IMR-90 (cell line): ENCODE data around the gene LAIR1. TPM values are rescaled to one million over a fixed set of nuclear protein-coding genes. Genes with fewer than 3 reads are reported as not detected.

Experiments used
- ATAC-seq: fragments of 200-7000 bp; cut with Tn5 transposase; 2 replicates; pipeline ENCODE4 v1.9.1; 2020; ENCODE audit warnings: low read depth, mild to moderate bottlenecking, moderate library complexity
- BruUV-seq: library from RNA; stranded (reverse); fragments of 400-500 nt; replicated peaks from 2 replicates; lab custom pipeline; 2021; lab: Mats Ljungman, UMichigan
- CTCF ChIA-PET: fragments of 300-600 bp; formaldehyde crosslinking; extraction: SDS; loops from one replicate; lab custom pipeline; 2021; ENCODE audit warnings: antibody characterized with exemption; lab: Yijun Ruan, JAX
- POLR2A ChIA-PET: fragments of 300-600 bp; sonication (Branson Sonifier 250); formaldehyde crosslinking; loops from one replicate; lab custom pipeline; 2022; ENCODE audit warnings: antibody characterized with exemption; ENCODE audit not compliant: unreplicated experiment; lab: Charles Lee
- DNase-seq: peaks from one replicate; pipeline ENCODE4 v3.0.0; 2013
- H2AFZ ChIP-seq: replicated peaks from 2 replicates; pipeline ENCODE3; 2013; ENCODE audit warnings: low read length, mild to moderate bottlenecking; ENCODE audit not compliant: poor library complexity
- H2AK5ac ChIP-seq: 2 replicates; pipeline ENCODE4 v1.6.1; 2013; ENCODE audit warnings: low read depth, low read length, inconsistent platforms
- H2AK9ac ChIP-seq: replicated peaks from 2 replicates; pipeline ENCODE3; 2013; ENCODE audit warnings: mild to moderate bottlenecking, low read depth, low read length, moderate library complexity; ENCODE audit not compliant: poor library complexity
- H2BK120ac ChIP-seq: 2 replicates; pipeline ENCODE4 v1.6.1; 2013; ENCODE audit warnings: low read depth, low read length, inconsistent platforms
- H2BK15ac ChIP-seq: 3 replicates; pipeline ENCODE4 v1.6.1; 2013; ENCODE audit warnings: low read depth, low read length, inconsistent platforms
- H2BK20ac ChIP-seq: 2 replicates; pipeline ENCODE4 v1.6.1; 2013; ENCODE audit warnings: low read depth, mild to moderate bottlenecking, inconsistent platforms, low read length, moderate library complexity
- H2BK5ac ChIP-seq: 2 replicates; pipeline ENCODE4 v1.6.1; 2013; ENCODE audit warnings: mild to moderate bottlenecking, low read depth, low read length, inconsistent platforms; ENCODE audit not compliant: poor library complexity, severe bottlenecking
- H3K14ac ChIP-seq: replicated peaks from 2 replicates; pipeline ENCODE4 v1.6.1; 2013; ENCODE audit warnings: low read depth, low read length, inconsistent platforms
- H3K18ac ChIP-seq: 2 replicates; pipeline ENCODE4 v1.6.1; 2013; ENCODE audit warnings: low read depth, low read length, control low read depth
- H3K23ac ChIP-seq: 2 replicates; pipeline ENCODE4 v1.6.1; 2013; ENCODE audit warnings: low read depth, low read length, inconsistent platforms
- H3K27ac ChIP-seq: 2 replicates; pipeline ENCODE4 v1.5.1; 2013; ENCODE audit warnings: mild to moderate bottlenecking, control low read depth, low read length; ENCODE audit not compliant: insufficient read depth
- H3K27me3 ChIP-seq: 2 replicates; pipeline ENCODE4 v1.6.1; 2013; ENCODE audit warnings: low read length; ENCODE audit not compliant: control insufficient read depth, insufficient read depth
- H3K36me3 ChIP-seq: 2 replicates; pipeline ENCODE4 v1.6.1; 2013; ENCODE audit warnings: low read length, mixed read lengths; ENCODE audit not compliant: control insufficient read depth, insufficient read depth
- H3K4ac ChIP-seq: 2 replicates; pipeline ENCODE4 v1.6.1; 2013; ENCODE audit warnings: low read depth, low read length, inconsistent platforms
- H3K4me1 ChIP-seq: 2 replicates; pipeline ENCODE4 v1.6.1; 2013; ENCODE audit warnings: low read length, mixed read lengths; ENCODE audit not compliant: control insufficient read depth, insufficient read depth
- H3K4me2 ChIP-seq: 2 replicates; pipeline ENCODE4 v1.6.1; 2013; ENCODE audit warnings: low read depth, mild to moderate bottlenecking, control low read depth, low read length, moderate library complexity
- H3K4me3 ChIP-seq: 2 replicates; pipeline ENCODE4 v1.5.1; 2013; ENCODE audit warnings: low read depth, mild to moderate bottlenecking, control low read depth, low read length, moderate library complexity; ENCODE audit not compliant: insufficient read depth
- H3K56ac ChIP-seq: 2 replicates; pipeline ENCODE4 v1.6.1; 2013; ENCODE audit warnings: low read length, inconsistent platforms; ENCODE audit not compliant: insufficient read depth; ENCODE audit errors: extremely low read depth
- H3K79me1 ChIP-seq, 2 experiments: 2 replicates each; pipeline ENCODE4 v1.6.1; 2013; ENCODE audit warnings: low read length in 2 of 2, inconsistent platforms in 1 of 2, low read depth in 1 of 2
- H3K9ac ChIP-seq: 2 replicates; pipeline ENCODE4 v1.6.1; 2013; ENCODE audit warnings: low read depth, low read length, control low read depth
- H3K9me1 ChIP-seq: 2 replicates; pipeline ENCODE4 v1.6.1; 2013; ENCODE audit warnings: low read length, inconsistent platforms; ENCODE audit not compliant: insufficient read depth
- H3K9me3 ChIP-seq: 2 replicates; pipeline ENCODE4 v1.6.1; 2013; ENCODE audit warnings: low read length; ENCODE audit not compliant: control insufficient read depth, insufficient read depth
- H4K20me1 ChIP-seq: 2 replicates; pipeline ENCODE4 v1.6.1; 2013; ENCODE audit warnings: low read length, inconsistent platforms; ENCODE audit not compliant: insufficient read depth
- H4K5ac ChIP-seq: 2 replicates; pipeline ENCODE4 v1.6.1; 2013; ENCODE audit warnings: mild to moderate bottlenecking, low read depth, low read length, control low read depth
- H4K8ac ChIP-seq, 2 experiments: 2 replicates each; pipeline ENCODE4 v1.6.1; 2013; ENCODE audit warnings: low read depth in 2 of 2, low read length in 2 of 2, control low read depth in 1 of 2, inconsistent platforms in 1 of 2
- H4K91ac ChIP-seq: 2 replicates; pipeline ENCODE4 v1.6.1; 2013; ENCODE audit warnings: low read depth, low read length, inconsistent platforms; ENCODE audit not compliant: insufficient read depth
- CTCF ChIP-seq: conservative IDR thresholded peaks from 2 replicates; pipeline ENCODE4 v1.5.1; 2012; ENCODE audit warnings: mild to moderate bottlenecking, low read depth, low read length, improper control_type of control experiment
- ELK1 ChIP-seq: fragments of 150-350 bp; IDR thresholded peaks from 2 replicates; pipeline ENCODE4 v1.6.1; 2016; ENCODE audit warnings: low read depth, mild to moderate bottlenecking, low read length, moderate library complexity, borderline replicate concordance
- MAFK ChIP-seq: IDR thresholded peaks from 2 replicates; pipeline ENCODE4 v1.6.1; 2012; ENCODE audit warnings: low read depth, low read length, improper control_type of control experiment
- MXI1 ChIP-seq: IDR thresholded peaks from 2 replicates; pipeline ENCODE4 v1.6.1; 2012; ENCODE audit warnings: low read depth, mild to moderate bottlenecking, low read length, moderate library complexity, borderline replicate concordance
- NFE2L2 ChIP-seq: fragments of 150-350 bp; IDR thresholded peaks from 2 replicates; pipeline ENCODE4 v1.6.1; 2016; ENCODE audit warnings: low read depth, mild to moderate bottlenecking, low read length
- WGBS, 2 experiments: methylation state at CpG; one replicate each; pipeline versions ENCODE4 v1.1.5 to v1.1.7; 2013; ENCODE audit warnings: missing lambda C conversion rate in 2 of 2; ENCODE audit not compliant: insufficient read length in 1 of 2; ENCODE audit errors: extremely low coverage in 2 of 2; 5-methylcytosine and 5-hydroxymethylcytosine counted together
- dilution Hi-C: fragments of 300-500 bp; cut with HindIII; formaldehyde crosslinking; loops from one replicate; pipeline ENCODE4 v1.14.3; 2018; ENCODE audit warnings: low sequenced_read_pairs; ENCODE audit not compliant: unreplicated experiment
- in situ Hi-C: fragments of 300-500 bp; cut with MboI; formaldehyde crosslinking; loops from 3 replicates; pipeline ENCODE4 v1.14.3; 2019; ENCODE audit warnings: low sequenced_read_pairs, inconsistent platforms, mixed read lengths
- intact Hi-C: fragments of 100-400 bp; cut with micrococcal nuclease; formaldehyde crosslinking; loops from 2 replicates; pipeline ENCODE4 v1.10.0; 2022
- polyA plus RNA-seq, 3 experiments: library from polyadenylated mRNA; depleted of rRNA; stranded (reverse); fragments of >200 nt; gene quantifications; 2 replicates each; pipeline ENCODE4 v1.2.3, GENCODE V29; 2012; ENCODE audit warnings: low replicate concordance in 1 of 3
- total RNA-seq: library from RNA; depleted of rRNA; stranded (reverse); fragments of >200 nt; gene quantifications from 2 replicates; pipeline ENCODE4 v1.2.3, GENCODE V29; 2012

The LAIR1 gene
- total and polyA plus RNA-seq, 2 of the 4 experiments (the other 2 are of a cell fraction): not detected

GRCh38 chr19:54307389-54308020 is 57.2 kb downstream of the LAIR1 start:
- Histone ChIP-seq H3K9me3 (peaks cover 7% of the 10 kb centered on the region), H3K4ac (no peak overlapping the region), H2BK120ac (no peak overlapping the region), H2BK20ac (no peak overlapping the region), H2AFZ (no peak overlapping the region), H3K14ac (no peak overlapping the region), H2BK5ac (no peak overlapping the region), H3K4me1 (no peaks in the 10 kb centered on the region), H3K18ac (no peak overlapping the region), H4K20me1 (no peaks in the 10 kb centered on the region), H3K4me3 (no peak overlapping the region), H3K9me1 (no peaks in the 10 kb centered on the region), H2AK9ac (no peak overlapping the region), H4K8ac (no peak overlapping the region), H3K27ac (no peak overlapping the region), H4K5ac (no peak overlapping the region), H2AK5ac (no peak overlapping the region), H4K91ac (no peak overlapping the region), H3K36me3 (no peaks in the 10 kb centered on the region), H3K27me3 (no peaks in the 10 kb centered on the region), H3K4me2 (no peak overlapping the region), H2BK15ac (no peak overlapping the region), H3K9ac (no peak overlapping the region), H3K79me1 (no peaks in the 10 kb centered on the region), H3K56ac (no peak overlapping the region), H3K23ac (no peak overlapping the region)
- BruUV-seq: no TSS peak
- intact Hi-C loops: no loop called here
- dilution Hi-C loops: no loop called here
- ATAC-seq (no peak), DNase-seq (no peak)
- POLR2A ChIA-PET: no interaction called here
- no peak for TF ChIP-seq NFE2L2
- TF ChIP-seq CTCF: no peak
- TF ChIP-seq MAFK: no peak
- TF ChIP-seq ELK1: no peak
- no peak for TF ChIP-seq MXI1
- no CpG with 5 or more reads among the region's 5 CpGs for WGBS, 2 experiments
- in situ Hi-C loops: no loop called here
- CTCF ChIA-PET: no interaction called here
